PC-9 (cell line): ENCODE data around the gene DYNC2LI1.

Source experiments
- EZH2 ChIP-seq: fragments of 200-600 bp; sonication (generic); IDR thresholded peaks from 2 replicates; pipeline ENCODE4 v1.8.0; 2017; ENCODE audit warnings: antibody characterized with exemption, low read depth
- TF ChIP-seq, protein P1 (sequence below): fragments of 200-600 bp; sonication (generic); conservative IDR thresholded peaks from 2 replicates; pipeline ENCODE4 v1.6.1; 2017; ENCODE audit warnings: mixed run types, antibody characterized with exemption, mild to moderate bottlenecking, moderate library complexity

DNA sequence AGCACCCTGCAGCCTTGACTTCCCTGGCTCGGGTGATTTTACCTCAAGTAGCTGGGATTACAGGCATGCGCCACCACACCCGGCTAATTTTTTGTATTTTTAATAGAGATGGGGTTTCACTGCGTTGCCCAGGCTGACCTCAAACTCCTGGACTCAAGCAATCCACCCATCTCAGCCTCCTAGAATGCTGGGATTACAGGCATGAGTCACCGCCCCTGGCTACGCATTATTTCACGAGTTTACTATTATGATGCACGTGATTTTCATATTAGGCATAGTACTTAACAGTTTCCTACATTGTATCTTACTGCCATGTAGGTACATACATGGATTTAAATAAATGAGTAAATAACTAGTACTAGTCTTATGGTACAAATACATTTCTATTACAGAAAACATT lies 4.4 kb downstream of the DYNC2LI1 start:
- TF ChIP-seq EZH2: no peak
- TF ChIP-seq, protein P1, sequence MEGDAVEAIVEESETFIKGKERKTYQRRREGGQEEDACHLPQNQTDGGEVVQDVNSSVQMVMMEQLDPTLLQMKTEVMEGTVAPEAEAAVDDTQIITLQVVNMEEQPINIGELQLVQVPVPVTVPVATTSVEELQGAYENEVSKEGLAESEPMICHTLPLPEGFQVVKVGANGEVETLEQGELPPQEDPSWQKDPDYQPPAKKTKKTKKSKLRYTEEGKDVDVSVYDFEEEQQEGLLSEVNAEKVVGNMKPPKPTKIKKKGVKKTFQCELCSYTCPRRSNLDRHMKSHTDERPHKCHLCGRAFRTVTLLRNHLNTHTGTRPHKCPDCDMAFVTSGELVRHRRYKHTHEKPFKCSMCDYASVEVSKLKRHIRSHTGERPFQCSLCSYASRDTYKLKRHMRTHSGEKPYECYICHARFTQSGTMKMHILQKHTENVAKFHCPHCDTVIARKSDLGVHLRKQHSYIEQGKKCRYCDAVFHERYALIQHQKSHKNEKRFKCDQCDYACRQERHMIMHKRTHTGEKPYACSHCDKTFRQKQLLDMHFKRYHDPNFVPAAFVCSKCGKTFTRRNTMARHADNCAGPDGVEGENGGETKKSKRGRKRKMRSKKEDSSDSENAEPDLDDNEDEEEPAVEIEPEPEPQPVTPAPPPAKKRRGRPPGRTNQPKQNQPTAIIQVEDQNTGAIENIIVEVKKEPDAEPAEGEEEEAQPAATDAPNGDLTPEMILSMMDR: no peak
